Urinary bladder (tissue), 4 donors: Measurements from ENCODE around the gene IRF2BP2. TPM values are rescaled to one million over a fixed set of nuclear protein-coding genes. Genes with fewer than 3 reads are reported as not detected.

Experiments used
- DNase-seq: peaks from one replicate; pipeline ENCODE4 v3.0.0-alpha.2; 2015; ENCODE audit errors: extremely low spot score
- H3K27ac ChIP-seq: one replicate; pipeline ENCODE4 v1.5.1; 2013; ENCODE audit warnings: low read depth, mild to moderate bottlenecking, moderate library complexity
- H3K36me3 ChIP-seq: one replicate; pipeline ENCODE4 v1.6.1; 2013; ENCODE audit warnings: mild to moderate bottlenecking, moderate library complexity; ENCODE audit not compliant: insufficient read depth
- H3K4me1 ChIP-seq: one replicate; pipeline ENCODE4 v1.6.1; 2013; ENCODE audit warnings: mild to moderate bottlenecking, moderate library complexity; ENCODE audit not compliant: insufficient read depth
- H3K4me3 ChIP-seq: one replicate; pipeline ENCODE4 v1.5.1; 2013; ENCODE audit warnings: low read depth, low read length
- WGBS: extraction: QIAGEN DNeasy Blood & Tissue Kit; methylation state at CpG from one replicate; pipeline ENCODE4 v1.1.7; 2013; 5-methylcytosine and 5-hydroxymethylcytosine counted together
- polyA plus RNA-seq: library from polyadenylated mRNA; stranded (reverse); fragments of 200-250 nt; gene quantifications from one replicate; pipeline ENCODE4 v1.2.3, GENCODE V29; 2013
- total RNA-seq: library from RNA; depleted of rRNA; stranded (reverse); fragments of >200 nt; gene quantifications from one replicate; pipeline ENCODE4 v1.2.3, GENCODE V29; 2014
- donor health status: healthy with polysubstance abuse.
- donor health status: healthy.

The IRF2BP2 gene
- total and polyA plus RNA-seq, 2 donors = 137 TPM

DNA sequence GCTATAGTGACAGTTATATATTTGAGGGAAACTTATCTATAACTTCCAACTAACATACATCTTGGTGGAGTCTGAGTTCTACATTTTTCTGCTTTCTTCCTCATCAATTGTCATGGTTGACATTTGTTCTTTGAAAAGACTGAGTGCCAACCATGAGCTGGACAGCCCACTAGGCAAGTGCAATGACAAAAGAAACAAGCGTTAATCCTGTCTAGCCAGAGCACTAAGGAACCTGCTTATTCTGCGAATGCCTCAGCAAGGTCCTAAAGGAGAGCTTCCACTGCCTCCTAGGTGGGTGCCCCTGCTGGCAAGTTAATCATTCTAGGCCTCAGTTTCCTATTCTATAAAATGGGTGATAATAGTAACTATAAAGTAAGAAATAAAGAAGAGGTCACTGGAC, 44.8 kb downstream of the IRF2BP2 start:
- Histone ChIP-seq H3K27ac (no peak overlapping the region), H3K4me1 (no peaks in the 10 kb centered on the region), H3K4me3 (no peak overlapping the region), H3K36me3 (no peaks in the 10 kb centered on the region)
- WGBS = 92% methylated on average over 2 of the region's 2 CpGs
- no peak for DNase-seq

- H3K36me3 ChIP-seq = no peaks in the 10 kb centered on the region
- no peak for DNase-seq
- no peak overlapping the region for H3K4me3 ChIP-seq
- no peaks in the 10 kb centered on the region for H3K4me1 ChIP-seq
- H3K27ac ChIP-seq = no peak overlapping the region
- WGBS = 73% methylated on average over 7 of the region's 7 CpGs
Observed at GRCh38 chr1:234564035-234565029, 45.6 kb downstream of the IRF2BP2 start.

- no peaks in the 10 kb centered on the region for H3K36me3 ChIP-seq
- no peak overlapping the region for H3K4me3 ChIP-seq
- 40% methylated on average over 7 of the region's 7 CpGs for WGBS
- no peaks in the 10 kb centered on the region for H3K4me1 ChIP-seq
- no peak for DNase-seq
- H3K27ac ChIP-seq = no peak overlapping the region
Observed at GRCh38 chr1:234562334-234562733, 47.6 kb downstream of the IRF2BP2 start.

DNA sequence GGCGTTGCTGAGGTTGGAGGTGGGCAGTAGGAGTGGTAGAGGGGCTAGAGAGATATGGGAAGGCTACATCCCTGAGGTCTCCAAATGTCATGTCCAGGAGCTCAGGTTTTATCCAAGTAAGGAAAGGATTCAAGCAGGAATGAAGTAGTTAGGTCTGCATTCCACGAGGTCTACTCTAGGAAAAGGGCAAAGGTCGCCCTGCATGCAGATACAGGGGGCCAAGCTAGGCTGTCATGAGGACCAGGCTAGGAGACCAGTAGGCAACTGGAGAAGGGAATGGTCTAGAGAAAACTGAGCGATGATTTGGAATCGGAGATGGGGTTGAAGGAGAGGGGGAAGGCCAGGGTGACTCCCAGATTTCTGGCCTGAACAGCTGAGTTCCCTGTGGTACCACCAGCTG, 48.7 kb downstream of the IRF2BP2 start:
- WGBS = 84% methylated on average over 5 of the region's 5 CpGs
- H3K36me3 ChIP-seq = no peaks in the 10 kb centered on the region
- no peak overlapping the region for H3K27ac ChIP-seq
- DNase-seq = no peak
- no peaks in the 10 kb centered on the region for H3K4me1 ChIP-seq
- no peak overlapping the region for H3K4me3 ChIP-seq

GRCh38 chr1:234559902-234560676, 49.9 kb downstream of the IRF2BP2 start:
- no peak for DNase-seq
- H3K36me3 ChIP-seq = no peaks in the 10 kb centered on the region
- WGBS = 86% methylated on average over 14 of the region's 14 CpGs
- no peak overlapping the region for H3K4me3 ChIP-seq
- no peak overlapping the region for H3K27ac ChIP-seq
- no peaks in the 10 kb centered on the region for H3K4me1 ChIP-seq

DNA sequence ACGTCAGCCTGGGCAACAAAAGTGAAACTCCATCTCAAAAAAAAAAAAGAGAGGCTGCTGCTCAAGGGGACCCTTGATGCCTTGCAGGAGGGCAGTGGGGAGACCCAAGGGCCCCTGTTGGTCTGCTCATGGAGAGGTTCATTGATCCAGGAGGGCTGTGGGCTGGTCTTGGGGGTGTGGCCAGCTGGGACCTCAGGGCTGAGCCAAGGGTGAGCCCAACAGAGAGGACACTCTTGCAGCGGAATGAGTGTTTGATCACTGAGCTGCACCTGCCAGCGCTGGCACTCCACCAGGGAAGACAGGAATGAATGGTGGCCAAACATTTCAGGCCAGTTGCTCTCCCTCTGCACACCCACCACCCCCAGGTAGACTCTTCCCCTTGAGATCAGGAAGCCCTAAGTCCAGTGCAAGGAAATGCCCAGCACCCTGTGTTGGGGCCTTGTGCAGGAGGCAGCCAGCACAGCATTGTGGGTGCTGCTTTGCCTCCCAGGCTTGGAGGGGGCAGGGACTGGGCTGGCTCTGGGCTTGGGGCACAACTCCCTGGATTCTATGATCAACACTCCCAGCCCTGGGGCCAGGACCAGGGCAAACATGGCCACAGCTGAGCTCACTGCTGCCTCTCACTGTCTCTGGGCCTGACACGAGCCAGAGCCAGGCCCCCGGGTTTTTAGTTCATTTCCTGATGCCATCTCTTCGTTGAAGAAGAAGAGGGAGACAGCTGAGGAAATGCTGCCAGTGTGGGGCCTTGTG, 50.7 kb downstream of the IRF2BP2 start:
- 82% methylated on average over 6 of the region's 6 CpGs for WGBS
- Histone ChIP-seq H3K4me3 (no peak overlapping the region), H3K36me3 (no peaks in the 10 kb centered on the region), H3K27ac (no peak overlapping the region), H3K4me1 (no peaks in the 10 kb centered on the region)
- no peak for DNase-seq

- Histone ChIP-seq H3K4me3 (no peak overlapping the region), H3K4me1 (no peaks in the 10 kb centered on the region), H3K27ac (no peak overlapping the region), H3K36me3 (no peaks in the 10 kb centered on the region)
- no peak for DNase-seq
- WGBS = 80% methylated on average over 10 of the region's 10 CpGs
Observed at GRCh38 chr1:234558330-234558836, 51.6 kb downstream of the IRF2BP2 start.

- 87% methylated on average over 4 of the region's 4 CpGs for WGBS
- Histone ChIP-seq H3K4me1 (no peaks in the 10 kb centered on the region), H3K27ac (no peak overlapping the region), H3K4me3 (no peak overlapping the region), H3K36me3 (no peaks in the 10 kb centered on the region)
- DNase-seq = no peak
Observed at GRCh38 chr1:234556245-234556943, 53.6 kb downstream of the IRF2BP2 start.

DNA sequence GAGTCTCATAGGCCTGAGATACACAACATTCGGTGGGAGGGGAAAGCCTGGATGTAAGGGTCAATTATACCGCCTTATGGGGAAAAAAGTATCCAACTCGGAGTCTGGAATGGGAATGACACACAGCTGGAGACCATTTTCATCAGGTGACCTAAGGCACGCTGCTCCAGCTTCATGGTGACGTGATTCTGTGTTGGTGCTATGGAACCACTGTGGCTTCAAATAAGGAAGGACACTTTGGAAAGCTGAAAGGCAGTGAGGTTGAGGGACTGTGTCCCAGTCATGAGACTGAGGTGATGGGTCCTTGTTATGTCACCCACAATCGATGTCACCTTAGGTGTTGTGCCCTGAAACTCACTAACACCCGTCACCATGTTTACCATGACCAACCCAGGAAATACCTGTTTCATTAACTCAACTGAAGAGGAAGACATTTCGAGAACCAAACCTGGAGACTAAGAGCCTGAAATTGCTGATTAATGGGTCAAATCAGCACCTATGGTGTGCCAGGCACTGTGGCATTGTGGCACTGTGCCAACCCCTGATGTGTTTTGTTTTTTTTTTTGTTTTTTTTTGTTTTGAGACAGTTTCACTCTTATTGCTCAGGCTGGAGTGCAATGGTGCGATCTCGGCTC, 54.5 kb downstream of the IRF2BP2 start:
- H3K36me3 ChIP-seq = no peaks in the 10 kb centered on the region
- no peak overlapping the region for H3K4me3 ChIP-seq
- no peaks in the 10 kb centered on the region for H3K4me1 ChIP-seq
- DNase-seq = no peak
- no peak overlapping the region for H3K27ac ChIP-seq
- WGBS = 88% methylated on average over 10 of the region's 10 CpGs

DNA sequence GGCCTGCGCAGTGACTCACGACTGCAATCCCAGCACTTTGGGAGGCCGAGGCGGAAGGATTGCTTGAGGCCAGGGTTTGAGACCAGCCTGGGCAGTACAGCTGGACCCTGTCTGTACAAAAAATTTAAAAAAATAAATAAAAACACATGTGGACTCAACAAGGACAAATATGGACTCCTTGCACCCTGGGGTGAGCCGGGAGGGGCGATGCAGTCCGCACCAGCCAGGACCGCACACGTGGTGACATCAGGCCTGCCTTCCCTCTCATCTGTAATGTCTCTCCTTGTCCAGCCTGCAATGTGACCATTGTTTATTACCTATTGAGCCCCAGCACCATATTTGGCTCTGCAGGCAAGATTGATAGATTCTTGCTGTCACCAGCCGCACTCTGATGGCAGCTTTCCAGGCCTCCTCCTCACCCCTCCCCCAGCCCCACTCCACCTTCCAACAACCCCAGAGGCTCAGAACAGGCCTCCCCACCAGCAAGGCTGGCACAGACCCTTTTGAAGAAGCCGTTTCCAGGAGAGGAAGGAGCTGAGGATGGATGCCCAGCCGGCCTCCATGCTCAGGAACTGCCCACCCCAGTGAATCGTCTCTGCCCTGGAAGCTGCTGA, 55.2 kb downstream of the IRF2BP2 start:
- H3K4me3 ChIP-seq = no peak overlapping the region
- no peaks in the 10 kb centered on the region for H3K4me1 ChIP-seq
- no peaks in the 10 kb centered on the region for H3K36me3 ChIP-seq
- no peak for DNase-seq
- H3K27ac ChIP-seq = no peak overlapping the region
- WGBS = 60% methylated on average over 13 of the region's 13 CpGs
